HepG2 (cell line): ENCODE data around the gene TMC8. TPM values are rescaled to one million over a fixed set of nuclear protein-coding genes. Genes with fewer than 3 reads are reported as not detected.

ENCODE experiments used
- HNRNPK ChIP-seq: fragments of 200-400 bp; formaldehyde crosslinking; IDR thresholded peaks from 2 replicates; pipeline ENCODE4 v1.6.1; 2018; ENCODE audit warnings: low read length, low read depth, moderate library complexity, mild to moderate bottlenecking; ENCODE audit not compliant: poor library complexity, severe bottlenecking
- JUND ChIP-seq: sonication (generic); formaldehyde crosslinking; IDR thresholded peaks from 2 replicates; pipeline ENCODE4 v1.8.0; 2022; ENCODE audit warnings: mild to moderate bottlenecking, missing genetic modification reagents
- KDM2A ChIP-seq: sonication (generic); formaldehyde crosslinking; IDR thresholded peaks from 2 replicates; pipeline ENCODE4 v1.4.0; 2020; ENCODE audit warnings: low read depth, missing genetic modification reagents, borderline replicate concordance
- MTA3 ChIP-seq: sonication (generic); formaldehyde crosslinking; IDR thresholded peaks from 2 replicates; pipeline ENCODE4 v1.4.0; 2020; ENCODE audit warnings: missing genetic modification reagents
- SP1 ChIP-seq, 2 experiments: fragments of 450-650 bp in 1 of 2; sonication (generic) in 1 of 2; formaldehyde crosslinking in 1 of 2; IDR thresholded peaks; 2 replicates each; pipeline versions ENCODE4 v1.4.0 to v1.6.1; 2016 to 2020; ENCODE audit warnings: missing genetic modification reagents in 1 of 2
- ZNF556 ChIP-seq: sonication (generic); formaldehyde crosslinking; IDR thresholded peaks from 2 replicates; pipeline ENCODE4 v1.4.0; 2020; ENCODE audit warnings: mild to moderate bottlenecking, missing genetic modification reagents, borderline replicate concordance
- ZNF772 ChIP-seq: sonication (generic); formaldehyde crosslinking; IDR thresholded peaks from 2 replicates; pipeline ENCODE4 v1.5.0; 2020; ENCODE audit warnings: mild to moderate bottlenecking, missing genetic modification reagents
- ZNF788 ChIP-seq: sonication (generic); formaldehyde crosslinking; IDR thresholded peaks from 2 replicates; pipeline ENCODE4 v1.5.0; 2020; ENCODE audit warnings: mild to moderate bottlenecking, missing genetic modification reagents, borderline replicate concordance
- ZSCAN25 ChIP-seq: sonication (generic); formaldehyde crosslinking; IDR thresholded peaks from 2 replicates; pipeline ENCODE4 v1.8.0; 2022; ENCODE audit warnings: mild to moderate bottlenecking, missing genetic modification reagents
- polyA plus RNA-seq, 8 experiments: library from polyadenylated mRNA; depleted of rRNA in 3 of 8; stranded (reverse) in 7 of 8; unstranded in 1 of 8; fragments of >200 nt; fragmentation: Illumina TruSeq in 4 of 8; extraction: Trizol in 4 of 8; gene quantifications; 2 replicates each; pipeline versions ENCODE4 v1.2.1 to v1.2.3, GENCODE V29; 2011 to 2016; ENCODE audit warnings: low read depth in 4 of 8, missing spikeins in 1 of 8, mixed read lengths in 1 of 8; ENCODE audit not compliant: insufficient read depth in 1 of 8
- total RNA-seq, 5 experiments: library from RNA; depleted of rRNA; stranded (reverse); fragments of >200 nt; fragmentation: Illumina TruSeq; extraction: Trizol; gene quantifications; 2 replicates each; pipeline ENCODE4 v1.2.3, GENCODE V29; 2016; ENCODE audit warnings: low read depth in 1 of 5
- TF ChIP-seq, protein P1 (sequence below): sonication (generic); formaldehyde crosslinking; IDR thresholded peaks from 2 replicates; pipeline ENCODE4 v1.8.1; 2023; ENCODE audit warnings: mild to moderate bottlenecking, missing genetic modification reagents
- TF ChIP-seq, protein P2 (sequence below): sonication (generic); formaldehyde crosslinking; IDR thresholded peaks from 2 replicates; pipeline ENCODE4 v1.4.0; 2020; ENCODE audit warnings: missing genetic modification reagents
- TF ChIP-seq, protein P3 (sequence below): sonication (generic); formaldehyde crosslinking; IDR thresholded peaks from 2 replicates; pipeline ENCODE4 v1.5.0; 2020; ENCODE audit warnings: missing genetic modification reagents
- TF ChIP-seq, protein P4 (sequence below): sonication (generic); formaldehyde crosslinking; IDR thresholded peaks from 2 replicates; pipeline ENCODE4 v1.9.0; 2021; ENCODE audit warnings: missing genetic modification reagents, borderline replicate concordance
- TF ChIP-seq, protein P5 (sequence below): sonication (generic); formaldehyde crosslinking; IDR thresholded peaks from 2 replicates; pipeline ENCODE4 v1.4.0; 2020; ENCODE audit warnings: missing genetic modification reagents
- TF ChIP-seq, protein P6 (sequence below): sonication (generic); formaldehyde crosslinking; IDR thresholded peaks from 2 replicates; pipeline ENCODE4 v1.5.1; 2020; ENCODE audit warnings: missing genetic modification reagents, mild to moderate bottlenecking, borderline replicate concordance

TMC8 gene
- total and polyA plus RNA-seq, 2 of the 13 experiments (the other 11 are each of a cell fraction or from before 2014, with no cell fraction given): 0.53 to 7.8 TPM

DNA sequence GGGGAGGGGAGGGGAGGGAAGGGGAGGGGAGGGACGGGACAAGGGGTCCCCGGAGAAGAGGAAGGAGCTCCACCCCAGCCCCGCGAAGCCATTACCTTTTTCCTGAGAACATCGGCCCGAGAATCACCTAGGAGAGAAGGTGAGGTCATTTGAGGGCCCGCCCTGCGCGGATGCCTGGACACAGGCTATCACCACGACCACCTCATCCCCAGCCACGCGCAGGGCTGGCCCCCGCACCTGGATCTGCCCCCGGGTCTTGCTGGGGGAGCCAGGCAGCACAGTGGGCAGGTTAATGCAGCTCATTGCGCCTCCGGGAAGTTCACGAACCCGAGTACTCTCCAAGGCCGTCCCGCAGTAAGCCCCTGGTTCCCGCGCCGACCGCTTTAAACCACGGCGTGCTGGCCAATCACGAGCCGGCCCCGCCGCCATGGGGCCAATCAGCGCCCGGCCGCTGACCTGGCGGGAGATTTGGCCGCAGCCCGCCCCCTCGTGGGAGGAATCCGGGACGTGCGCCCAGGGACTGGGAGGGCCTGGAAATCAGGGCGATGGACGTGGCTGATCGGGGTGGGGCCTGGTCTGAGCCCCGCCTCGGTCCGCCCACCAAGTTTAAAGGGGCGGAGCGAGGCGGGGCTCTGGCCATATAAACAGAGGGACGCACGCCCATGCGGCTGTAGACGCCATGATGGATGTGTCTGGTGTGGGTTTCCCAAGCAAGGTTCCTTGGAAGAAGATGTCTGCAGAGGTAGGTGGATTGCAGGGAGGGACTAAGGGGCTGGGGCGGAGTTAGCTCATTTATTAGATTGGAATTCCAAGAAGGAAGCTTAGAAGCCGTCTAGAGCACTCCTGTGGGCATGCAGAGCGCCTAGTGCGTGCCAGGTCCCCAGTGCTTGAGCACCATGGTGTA, 56.4 kb downstream of the TMC8 start, which contains the start of the genes AFMID and TK1 (continued):
- TF ChIP-seq, protein P1, sequence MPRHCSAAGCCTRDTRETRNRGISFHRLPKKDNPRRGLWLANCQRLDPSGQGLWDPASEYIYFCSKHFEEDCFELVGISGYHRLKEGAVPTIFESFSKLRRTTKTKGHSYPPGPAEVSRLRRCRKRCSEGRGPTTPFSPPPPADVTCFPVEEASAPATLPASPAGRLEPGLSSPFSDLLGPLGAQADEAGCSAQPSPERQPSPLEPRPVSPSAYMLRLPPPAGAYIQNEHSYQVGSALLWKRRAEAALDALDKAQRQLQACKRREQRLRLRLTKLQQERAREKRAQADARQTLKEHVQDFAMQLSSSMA (CRISPR knock-in tag): peak; percentile 98
- TF ChIP-seq JUND (CRISPR knock-in tag) (0 out of 2 replicates have a peak, but pooled peaks have one; percentile 8), ZNF772 (CRISPR knock-in tag) (peak; percentile 93), MTA3 (CRISPR knock-in tag) (no peak), KDM2A (CRISPR knock-in tag) (peak; percentile 91), ZSCAN25 (peak; percentile 93), HNRNPK (peak; percentile 98), ZNF556 (CRISPR knock-in tag) (no peak), ZNF788 (peak; percentile 96; the same call in 1 of the 2 replicates), SP1 (IDR thresholded peaks at IDR 0.05) (0 out of 2 replicates have a peak, but pooled peaks have one; percentile 31), SP1 (CRISPR knock-in tag; IDR thresholded peaks at IDR 0.05) (peak; percentile 97)
- TF ChIP-seq, protein P2, sequence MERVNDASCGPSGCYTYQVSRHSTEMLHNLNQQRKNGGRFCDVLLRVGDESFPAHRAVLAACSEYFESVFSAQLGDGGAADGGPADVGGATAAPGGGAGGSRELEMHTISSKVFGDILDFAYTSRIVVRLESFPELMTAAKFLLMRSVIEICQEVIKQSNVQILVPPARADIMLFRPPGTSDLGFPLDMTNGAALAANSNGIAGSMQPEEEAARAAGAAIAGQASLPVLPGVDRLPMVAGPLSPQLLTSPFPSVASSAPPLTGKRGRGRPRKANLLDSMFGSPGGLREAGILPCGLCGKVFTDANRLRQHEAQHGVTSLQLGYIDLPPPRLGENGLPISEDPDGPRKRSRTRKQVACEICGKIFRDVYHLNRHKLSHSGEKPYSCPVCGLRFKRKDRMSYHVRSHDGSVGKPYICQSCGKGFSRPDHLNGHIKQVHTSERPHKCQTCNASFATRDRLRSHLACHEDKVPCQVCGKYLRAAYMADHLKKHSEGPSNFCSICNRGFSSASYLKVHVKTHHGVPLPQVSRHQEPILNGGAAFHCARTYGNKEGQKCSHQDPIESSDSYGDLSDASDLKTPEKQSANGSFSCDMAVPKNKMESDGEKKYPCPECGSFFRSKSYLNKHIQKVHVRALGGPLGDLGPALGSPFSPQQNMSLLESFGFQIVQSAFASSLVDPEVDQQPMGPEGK (CRISPR knock-in tag): peak; percentile 82
- TF ChIP-seq, protein P3, sequence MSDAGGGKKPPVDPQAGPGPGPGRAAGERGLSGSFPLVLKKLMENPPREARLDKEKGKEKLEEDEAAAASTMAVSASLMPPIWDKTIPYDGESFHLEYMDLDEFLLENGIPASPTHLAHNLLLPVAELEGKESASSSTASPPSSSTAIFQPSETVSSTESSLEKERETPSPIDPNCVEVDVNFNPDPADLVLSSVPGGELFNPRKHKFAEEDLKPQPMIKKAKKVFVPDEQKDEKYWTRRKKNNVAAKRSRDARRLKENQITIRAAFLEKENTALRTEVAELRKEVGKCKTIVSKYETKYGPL (CRISPR knock-in tag): peak; percentile 42; the same call in 1 of the 2 replicates
- TF ChIP-seq, protein P4, sequence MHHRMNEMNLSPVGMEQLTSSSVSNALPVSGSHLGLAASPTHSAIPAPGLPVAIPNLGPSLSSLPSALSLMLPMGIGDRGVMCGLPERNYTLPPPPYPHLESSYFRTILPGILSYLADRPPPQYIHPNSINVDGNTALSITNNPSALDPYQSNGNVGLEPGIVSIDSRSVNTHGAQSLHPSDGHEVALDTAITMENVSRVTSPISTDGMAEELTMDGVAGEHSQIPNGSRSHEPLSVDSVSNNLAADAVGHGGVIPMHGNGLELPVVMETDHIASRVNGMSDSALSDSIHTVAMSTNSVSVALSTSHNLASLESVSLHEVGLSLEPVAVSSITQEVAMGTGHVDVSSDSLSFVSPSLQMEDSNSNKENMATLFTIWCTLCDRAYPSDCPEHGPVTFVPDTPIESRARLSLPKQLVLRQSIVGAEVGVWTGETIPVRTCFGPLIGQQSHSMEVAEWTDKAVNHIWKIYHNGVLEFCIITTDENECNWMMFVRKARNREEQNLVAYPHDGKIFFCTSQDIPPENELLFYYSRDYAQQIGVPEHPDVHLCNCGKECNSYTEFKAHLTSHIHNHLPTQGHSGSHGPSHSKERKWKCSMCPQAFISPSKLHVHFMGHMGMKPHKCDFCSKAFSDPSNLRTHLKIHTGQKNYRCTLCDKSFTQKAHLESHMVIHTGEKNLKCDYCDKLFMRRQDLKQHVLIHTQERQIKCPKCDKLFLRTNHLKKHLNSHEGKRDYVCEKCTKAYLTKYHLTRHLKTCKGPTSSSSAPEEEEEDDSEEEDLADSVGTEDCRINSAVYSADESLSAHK (CRISPR knock-in tag): no peak; the same call in 1 of the 2 replicates
- TF ChIP-seq, protein P5, sequence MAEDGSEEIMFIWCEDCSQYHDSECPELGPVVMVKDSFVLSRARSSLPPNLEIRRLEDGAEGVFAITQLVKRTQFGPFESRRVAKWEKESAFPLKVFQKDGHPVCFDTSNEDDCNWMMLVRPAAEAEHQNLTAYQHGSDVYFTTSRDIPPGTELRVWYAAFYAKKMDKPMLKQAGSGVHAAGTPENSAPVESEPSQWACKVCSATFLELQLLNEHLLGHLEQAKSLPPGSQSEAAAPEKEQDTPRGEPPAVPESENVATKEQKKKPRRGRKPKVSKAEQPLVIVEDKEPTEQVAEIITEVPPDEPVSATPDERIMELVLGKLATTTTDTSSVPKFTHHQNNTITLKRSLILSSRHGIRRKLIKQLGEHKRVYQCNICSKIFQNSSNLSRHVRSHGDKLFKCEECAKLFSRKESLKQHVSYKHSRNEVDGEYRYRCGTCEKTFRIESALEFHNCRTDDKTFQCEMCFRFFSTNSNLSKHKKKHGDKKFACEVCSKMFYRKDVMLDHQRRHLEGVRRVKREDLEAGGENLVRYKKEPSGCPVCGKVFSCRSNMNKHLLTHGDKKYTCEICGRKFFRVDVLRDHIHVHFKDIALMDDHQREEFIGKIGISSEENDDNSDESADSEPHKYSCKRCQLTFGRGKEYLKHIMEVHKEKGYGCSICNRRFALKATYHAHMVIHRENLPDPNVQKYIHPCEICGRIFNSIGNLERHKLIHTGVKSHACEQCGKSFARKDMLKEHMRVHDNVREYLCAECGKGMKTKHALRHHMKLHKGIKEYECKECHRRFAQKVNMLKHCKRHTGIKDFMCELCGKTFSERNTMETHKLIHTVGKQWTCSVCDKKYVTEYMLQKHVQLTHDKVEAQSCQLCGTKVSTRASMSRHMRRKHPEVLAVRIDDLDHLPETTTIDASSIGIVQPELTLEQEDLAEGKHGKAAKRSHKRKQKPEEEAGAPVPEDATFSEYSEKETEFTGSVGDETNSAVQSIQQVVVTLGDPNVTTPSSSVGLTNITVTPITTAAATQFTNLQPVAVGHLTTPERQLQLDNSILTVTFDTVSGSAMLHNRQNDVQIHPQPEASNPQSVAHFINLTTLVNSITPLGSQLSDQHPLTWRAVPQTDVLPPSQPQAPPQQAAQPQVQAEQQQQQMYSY (CRISPR knock-in tag): no peak; the same call in 1 of the 2 replicates
- TF ChIP-seq, protein P6, sequence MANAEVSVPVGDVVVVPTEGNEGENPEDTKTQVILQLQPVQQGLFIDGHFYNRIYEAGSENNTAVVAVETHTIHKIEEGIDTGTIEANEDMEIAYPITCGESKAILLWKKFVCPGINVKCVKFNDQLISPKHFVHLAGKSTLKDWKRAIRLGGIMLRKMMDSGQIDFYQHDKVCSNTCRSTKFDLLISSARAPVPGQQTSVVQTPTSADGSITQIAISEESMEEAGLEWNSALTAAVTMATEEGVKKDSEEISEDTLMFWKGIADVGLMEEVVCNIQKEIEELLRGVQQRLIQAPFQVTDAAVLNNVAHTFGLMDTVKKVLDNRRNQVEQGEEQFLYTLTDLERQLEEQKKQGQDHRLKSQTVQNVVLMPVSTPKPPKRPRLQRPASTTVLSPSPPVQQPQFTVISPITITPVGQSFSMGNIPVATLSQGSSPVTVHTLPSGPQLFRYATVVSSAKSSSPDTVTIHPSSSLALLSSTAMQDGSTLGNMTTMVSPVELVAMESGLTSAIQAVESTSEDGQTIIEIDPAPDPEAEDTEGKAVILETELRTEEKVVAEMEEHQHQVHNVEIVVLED: peak; percentile 75; the same call in 1 of the 2 replicates
